Measurements from ENCODE around the gene ABI1.
"Not testable (repeated sequence)": the region's sequence is repeated elsewhere in the genome, so short reads cannot be mapped to it uniquely, and the experiment has no call there.

The ABI1 gene

GRCh38 chr10:26860102-26860442, 686 bp downstream of the ABI1 start:
- no peak for TF ChIP-seq CTCF (IDR thresholded peaks at IDR 0.05)
- H3K4me3 ChIP-seq: peak overlapping the region; percentile 86
- peak overlapping the region; percentile 97 to 99 for H3K27ac ChIP-seq
- DNase-seq (ENCODE audit: low spot score): peak; percentile 85

GRCh38 chr10:26859241-26860101, 1.3 kb downstream of the ABI1 start:
- Histone ChIP-seq H3K4me3 (peak overlapping the region; percentile 86), H3K27ac (peak overlapping the region; percentile 97 to 99)
- no peak for DNase-seq (ENCODE audit: low spot score)
- no peak for TF ChIP-seq CTCF (IDR thresholded peaks at IDR 0.05)

- no peak for TF ChIP-seq CTCF (IDR thresholded peaks at IDR 0.05)
- H3K27ac ChIP-seq: no peak overlapping the region
- no peak for DNase-seq (ENCODE audit: low spot score)
- H3K4me3 ChIP-seq: peak overlapping the region; percentile 86
Measured at GRCh38 chr10:26858707-26859034, 2.1 kb downstream of the ABI1 start.

GRCh38 chr10:26857991-26858706, 2.6 kb downstream of the ABI1 start:
- Histone ChIP-seq H3K27ac (no peak overlapping the region), H3K4me3 (peak overlapping the region; percentile 19)
- no peak for DNase-seq (ENCODE audit: low spot score)
- TF ChIP-seq CTCF (IDR thresholded peaks at IDR 0.05): no peak

GRCh38 chr10:26857553-26857952, 3.2 kb downstream of the ABI1 start:
- not testable (repeated sequence) for DNase-seq (ENCODE audit: low spot score); H3K4me3 ChIP-seq; H3K27ac ChIP-seq

- H3K27ac ChIP-seq: no peak overlapping the region
- no peak overlapping the region for H3K4me3 ChIP-seq
- DNase-seq (ENCODE audit: low spot score): no peak
- TF ChIP-seq CTCF (IDR thresholded peaks at IDR 0.05): no peak
Measured at GRCh38 chr10:26855186-26855585, 5.6 kb downstream of the ABI1 start.

GRCh38 chr10:26854524-26854923, 6.2 kb downstream of the ABI1 start:
- TF ChIP-seq CTCF (IDR thresholded peaks at IDR 0.05): no peak
- no peak for DNase-seq (ENCODE audit: low spot score)
- H3K27ac ChIP-seq: no peak overlapping the region
- no peak overlapping the region for H3K4me3 ChIP-seq
